Inflammatory macrophage (primary cell): ENCODE measurements around the gene CATSPERZ.

Source experiments
- DNase-seq, 2 donors: peaks; one replicate each; pipeline ENCODE4 v3.0.0-alpha.2; 2020 to 2022

Gene CATSPERZ

GRCh38 chr11:64342869-64343745, 42.9 kb downstream of the CATSPERZ start:
- DNase-seq, result no peak

DNA sequence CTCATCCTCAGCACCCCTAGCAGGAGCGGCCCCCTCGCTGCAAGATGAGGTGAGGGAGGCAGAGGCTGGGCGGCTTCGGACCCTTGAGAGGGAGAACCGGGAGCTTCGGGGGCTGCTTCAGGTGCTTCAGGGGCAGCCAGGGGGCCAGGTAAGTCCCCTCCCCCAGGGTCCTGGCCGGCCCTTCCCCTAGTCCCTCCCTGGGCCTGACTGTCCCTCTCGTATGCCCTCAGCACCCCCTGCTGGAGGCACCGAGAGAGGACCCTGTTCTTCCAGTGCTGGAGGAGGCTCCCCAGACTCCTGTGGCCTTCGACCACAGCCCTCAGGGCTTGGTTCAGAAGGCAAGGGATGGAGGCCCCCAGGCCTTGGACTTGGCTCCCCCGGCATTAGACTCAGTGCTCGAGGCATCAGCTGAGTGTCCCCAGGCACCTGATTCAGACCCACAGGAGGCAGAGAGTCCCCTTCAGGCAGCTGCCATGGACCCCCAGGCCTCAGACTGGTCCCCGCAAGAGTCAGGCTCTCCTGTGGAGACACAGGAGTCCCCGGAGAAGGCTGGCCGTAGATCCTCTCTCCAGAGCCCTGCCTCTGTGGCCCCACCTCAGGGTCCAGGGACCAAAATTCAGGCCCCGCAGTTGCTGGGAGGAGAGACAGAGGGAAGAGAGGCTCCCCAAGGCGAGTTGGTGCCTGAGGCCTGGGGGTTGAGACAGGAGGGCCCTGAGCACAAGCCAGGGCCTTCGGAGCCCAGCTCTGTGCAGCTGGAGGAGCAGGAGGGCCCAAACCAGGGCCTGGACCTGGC, 43.8 kb downstream of the CATSPERZ start:
- peak in 1 of 2 donors; percentile 13 for DNase-seq

DNA sequence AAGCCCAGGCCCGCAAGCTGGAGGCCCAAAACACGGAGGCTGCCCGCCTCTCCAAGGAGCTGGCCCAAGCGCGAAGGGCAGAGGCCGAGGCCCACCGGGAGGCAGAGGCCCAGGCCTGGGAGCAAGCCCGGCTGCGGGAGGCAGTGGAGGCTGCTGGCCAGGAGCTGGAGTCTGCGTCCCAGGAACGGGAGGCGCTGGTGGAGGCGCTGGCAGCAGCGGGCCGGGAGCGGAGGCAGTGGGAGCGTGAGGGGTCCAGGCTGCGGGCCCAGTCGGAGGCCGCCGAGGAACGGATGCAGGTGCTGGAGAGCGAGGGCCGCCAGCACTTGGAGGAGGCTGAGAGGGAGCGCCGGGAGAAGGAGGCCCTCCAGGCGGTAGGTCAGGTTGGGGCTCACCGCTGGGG, 44.6 kb downstream of the CATSPERZ start:
- no peak for DNase-seq

GRCh38 chr11:64347193-64347867, 47.2 kb downstream of the CATSPERZ start:
- no peak for DNase-seq

GRCh38 chr11:64348383-64349024, 48.3 kb downstream of the CATSPERZ start:
- DNase-seq, result no peak

DNA sequence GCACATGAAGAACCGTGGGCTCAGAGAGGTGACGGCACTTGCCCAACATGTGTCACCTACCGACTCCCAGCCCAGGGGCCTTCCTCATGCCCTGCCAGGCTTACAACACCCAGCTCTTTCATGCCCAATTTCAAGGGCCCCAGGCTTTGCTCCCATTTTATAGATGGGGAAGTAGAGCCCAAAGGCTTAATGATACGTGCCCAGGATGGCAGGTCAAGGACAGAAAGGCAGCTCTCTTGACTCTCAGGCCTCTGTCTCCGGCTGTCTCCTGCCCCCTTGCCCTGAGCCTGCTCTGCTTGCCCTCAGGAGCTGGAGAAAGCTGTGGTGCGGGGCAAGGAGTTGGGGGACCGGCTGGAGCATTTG, 48.8 kb downstream of the CATSPERZ start:
- no peak for DNase-seq

- DNase-seq, result no peak
Observed at GRCh38 chr11:64349404-64349803, 49.2 kb downstream of the CATSPERZ start.

DNA sequence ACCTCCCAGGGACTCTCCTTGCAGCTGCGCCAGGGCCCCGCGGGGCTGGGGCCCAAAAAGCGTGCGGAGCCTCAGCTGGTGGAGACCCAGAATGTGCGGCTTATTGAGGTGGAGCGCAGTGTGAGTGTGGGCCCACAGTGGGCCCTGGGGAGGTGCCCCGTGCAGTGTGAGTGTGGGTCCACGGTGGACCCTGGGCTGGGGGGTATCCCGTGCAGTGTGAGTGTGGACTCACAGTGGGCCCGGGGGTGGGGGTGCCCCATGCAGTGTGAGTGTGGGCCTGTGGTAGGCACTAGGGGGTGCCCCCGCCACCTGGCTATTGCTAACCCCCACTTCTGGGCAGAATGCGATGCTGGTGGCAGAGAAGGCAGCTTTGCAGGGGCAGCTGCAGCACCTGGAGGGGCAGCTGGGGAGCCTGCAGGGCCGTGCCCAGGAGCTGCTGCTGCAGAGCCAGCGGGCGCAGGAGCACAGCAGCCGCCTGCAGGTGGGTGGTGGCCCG, 51.0 kb downstream of the CATSPERZ start:
- DNase-seq, result no peak

- no peak for DNase-seq
Observed at GRCh38 chr11:64352099-64352994, 52.2 kb downstream of the CATSPERZ start.

DNA sequence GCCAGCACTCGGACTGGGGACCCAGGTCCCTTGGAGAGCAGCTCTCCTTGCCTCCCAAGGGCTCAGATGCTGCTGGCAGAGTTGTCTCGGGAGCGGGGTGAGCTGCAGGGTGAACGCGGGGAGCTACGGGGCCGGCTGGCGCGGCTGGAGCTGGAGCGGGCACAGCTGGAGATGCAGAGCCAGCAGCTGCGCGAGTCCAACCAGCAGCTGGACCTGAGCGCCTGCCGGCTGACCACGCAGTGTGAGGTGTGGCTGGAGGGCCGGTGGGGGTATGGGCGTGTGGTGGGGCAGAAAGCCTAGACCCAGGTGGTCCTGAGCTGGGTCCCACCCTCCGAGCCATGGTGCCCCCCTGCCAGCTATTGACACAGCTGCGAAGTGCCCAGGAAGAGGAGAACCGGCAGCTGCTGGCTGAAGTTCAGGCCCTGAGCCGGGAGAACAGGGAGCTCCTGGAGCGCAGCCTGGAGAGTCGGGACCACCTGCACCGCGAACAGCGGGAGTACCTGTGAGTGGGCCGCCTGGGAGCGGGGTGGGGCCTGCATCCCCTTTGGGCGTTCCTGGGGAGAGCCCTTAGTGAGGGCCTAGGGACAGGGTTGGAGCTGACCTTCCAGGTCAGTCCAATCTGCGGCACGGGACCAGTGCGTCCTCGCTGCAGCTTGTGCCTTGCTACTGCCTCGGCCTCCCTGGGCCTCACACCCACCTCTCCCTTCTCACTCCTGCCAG, 53.0 kb downstream of the CATSPERZ start:
- DNase-seq, result no peak

GRCh38 chr11:64353715-64354506, 53.8 kb downstream of the CATSPERZ start:
- no peak for DNase-seq
